Spleen (tissue), 7 donors: ENCODE measurements around the gene CAMK1D.

Experiments
- CTCF ChIP-seq, 11 experiments: fragments of 200-600 bp in 7 of 11; fragments of 450-650 bp in 4 of 11; sonication (generic) in 4 of 11; IDR thresholded peaks in 8 of 11; conservative IDR thresholded peaks in 3 of 11; 1 replicate in 7 of 11; 2 replicates in 4 of 11; pipeline versions ENCODE4 v1.4.0 to v1.8.0; 2016 to 2021; ENCODE audit warnings: antibody characterized with exemption in 11 of 11, inconsistent platforms in 4 of 11, mild to moderate bottlenecking in 1 of 11
- POLR2A ChIP-seq, 3 donors: fragments of 450-650 bp; IDR thresholded peaks; one replicate each; pipeline ENCODE4 v1.5.1; 2017; ENCODE audit warnings: antibody characterized with exemption in 3 of 3, mild to moderate bottlenecking in 1 of 3
- POLR2AphosphoS5 ChIP-seq, 3 donors: sonication (generic); formaldehyde crosslinking; IDR thresholded peaks; one replicate each; pipeline ENCODE4 v1.5.1; 2017; ENCODE audit warnings: antibody characterized with exemption in 3 of 3
- donor health status: DM: no; HTN: no; CAD: no; lungs with moderate emphysema.
- donor health status: DM: no; HTN: no; CAD: no.
- donor health status: DM: no; HTN: no; CAD: no.

GRCh38 chr10:12463459-12463838, 114.1 kb downstream of the CAMK1D start:
- TF ChIP-seq CTCF (IDR thresholded peaks at IDR 0.05 in 8 of 11, conservative IDR thresholded peaks at IDR 0.05 in 3 of 11): no peak
- no peak for TF ChIP-seq POLR2A (IDR thresholded peaks at IDR 0.05)
- no peak for TF ChIP-seq POLR2AphosphoS5 (IDR thresholded peaks at IDR 0.05)
